Bone marrow (tissue), 2 donors: ENCODE measurements around the gene NKAIN1.
"Not testable (repeated sequence)": the region's sequence is repeated elsewhere in the genome, so short reads cannot be mapped to it uniquely, and the experiment has no call there.

Experiments used
- DNase-seq, 2 donors: peaks; one replicate each; lab custom pipeline; 2025; lab: John Stamatoyannopoulos, UW

NKAIN1 gene

DNA sequence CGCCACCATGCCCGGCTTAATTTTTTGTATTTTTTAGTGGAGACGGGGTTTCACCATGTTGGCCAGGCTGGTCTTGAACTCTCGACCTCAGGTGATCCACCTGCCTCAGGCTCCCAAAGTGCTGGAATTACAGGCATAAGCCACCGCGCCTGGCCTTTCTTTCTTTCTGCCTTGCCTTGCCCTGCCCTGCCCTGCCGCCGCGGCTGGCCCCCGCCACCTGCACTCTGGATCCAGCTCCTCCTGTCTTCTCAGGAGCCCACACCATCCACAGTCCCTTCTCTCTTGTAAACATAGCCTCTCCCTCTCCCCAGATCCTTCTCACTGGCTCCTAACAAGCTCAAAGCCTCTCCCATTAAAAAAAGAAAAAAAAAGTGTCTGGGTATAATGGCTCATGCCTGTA is 44.4 kb downstream of the NKAIN1 start:
- not testable (repeated sequence) for DNase-seq

DNA sequence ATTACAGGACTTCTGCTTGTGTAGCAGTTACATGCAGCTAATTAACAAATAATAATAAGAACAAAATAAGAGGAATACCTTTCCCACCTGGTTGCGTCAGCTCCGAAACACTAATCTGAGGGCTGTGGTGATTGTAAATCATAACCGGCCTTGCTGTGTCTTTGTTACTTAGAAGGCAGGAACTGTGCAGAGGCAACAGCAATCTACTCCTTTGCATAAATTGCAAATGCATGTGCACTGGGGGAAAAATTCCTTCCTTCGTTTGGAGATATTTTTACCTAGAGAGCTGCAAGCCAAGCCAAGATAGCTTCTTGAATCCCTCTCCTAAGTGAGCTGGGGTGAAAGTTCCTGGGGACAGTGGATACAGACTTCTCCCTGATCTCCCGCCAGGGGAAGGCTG is 46.0 kb downstream of the NKAIN1 start:
- DNase-seq = no peak

DNA sequence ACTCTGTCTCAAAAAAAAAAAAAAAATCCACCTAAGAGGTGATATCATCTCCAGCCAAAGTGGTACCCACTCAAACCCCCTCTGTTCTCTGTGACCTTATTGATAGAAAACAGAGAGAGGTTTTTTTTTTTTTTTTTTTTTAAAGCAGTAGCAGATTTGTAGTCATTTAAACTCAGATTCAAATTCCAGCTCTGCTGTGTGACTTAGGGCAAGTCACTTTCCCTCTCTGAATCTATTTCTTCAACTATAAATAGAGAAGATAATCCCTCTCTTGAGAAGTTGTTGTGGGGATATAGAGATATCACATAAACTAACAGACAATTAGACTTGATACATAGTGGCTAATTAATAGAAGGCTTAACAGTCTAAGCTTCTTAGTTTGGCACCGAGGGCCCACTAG is 48.4 kb downstream of the NKAIN1 start:
- DNase-seq = no peak

DNA sequence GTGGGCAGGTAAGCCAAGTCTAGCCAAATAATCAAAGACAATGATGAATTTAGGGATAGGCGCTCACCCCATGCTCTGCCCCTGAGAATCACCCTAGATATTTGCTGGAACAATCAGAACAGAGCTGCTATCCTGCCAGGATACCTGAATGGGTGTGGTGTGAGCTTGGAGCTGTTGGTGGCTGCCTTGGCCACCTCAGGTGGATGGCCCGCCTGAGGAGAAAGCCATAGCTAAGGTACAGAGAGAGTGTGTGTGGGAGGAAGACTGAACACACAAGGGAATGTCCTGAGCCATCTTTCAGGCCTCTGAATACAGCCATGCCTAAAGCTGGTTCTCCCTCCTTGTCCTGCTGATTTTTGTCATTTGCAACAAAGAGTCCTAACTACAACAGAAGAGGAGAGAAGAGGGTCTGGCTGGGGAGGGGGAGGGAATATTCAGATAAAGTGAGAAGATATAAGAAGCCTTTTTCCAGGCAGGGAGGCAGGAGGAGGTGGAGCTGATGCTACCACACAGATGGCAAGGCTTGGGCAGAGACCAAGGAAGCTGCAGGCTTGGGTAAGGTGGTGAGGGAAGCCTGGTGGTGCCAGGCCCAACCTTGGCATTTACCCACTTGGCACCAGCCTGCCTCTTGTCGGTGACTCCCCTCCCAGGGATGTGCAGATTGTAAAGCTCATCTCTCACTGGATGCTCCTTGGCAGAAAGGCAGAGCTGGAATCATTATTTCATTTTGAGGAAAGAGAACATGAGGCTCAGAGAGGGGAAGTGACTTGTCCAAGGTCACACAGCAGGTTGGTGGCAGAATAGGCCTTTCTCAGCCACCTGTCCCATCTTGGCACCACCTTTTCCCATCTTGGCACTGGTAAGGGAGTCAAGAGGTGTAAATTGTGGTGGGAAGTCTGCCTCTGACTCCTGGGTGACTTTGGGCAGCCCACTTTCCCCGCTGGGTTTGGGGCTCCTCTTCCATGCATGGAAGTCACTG is 49.7 kb downstream of the NKAIN1 start:
- DNase-seq = no peak

DNA sequence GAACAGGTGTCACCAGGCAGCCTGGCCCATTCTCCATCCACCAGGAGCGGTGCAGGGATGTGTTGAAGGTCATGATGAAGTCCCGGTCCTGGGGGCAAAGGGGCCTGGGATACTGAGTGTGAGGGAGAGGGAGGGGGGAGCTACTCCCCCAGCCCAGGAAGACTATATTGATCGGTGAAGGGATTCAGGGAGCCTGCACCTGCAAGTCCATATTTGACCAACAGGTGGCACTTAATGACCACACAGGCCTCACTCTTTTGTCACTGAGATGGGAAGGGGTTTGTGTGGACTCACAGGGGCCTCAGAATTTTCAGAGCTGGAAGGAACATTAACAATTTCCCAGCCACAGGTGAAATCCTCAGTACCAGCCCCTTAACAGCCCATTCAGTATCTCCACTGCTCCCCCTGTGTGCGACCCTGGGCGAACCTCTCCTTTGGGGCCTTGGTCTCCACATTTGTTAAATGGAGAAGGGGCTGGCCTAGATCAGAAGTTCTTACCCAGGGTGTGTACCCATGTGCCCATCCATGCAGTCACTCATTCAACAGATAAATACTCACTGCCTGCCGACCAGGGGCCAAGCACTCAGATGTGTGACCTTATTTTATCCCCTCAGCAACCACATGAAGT is 55.6 kb downstream of the NKAIN1 start:
- DNase-seq = peak in 1 of 2 donors; percentile 12

DNA sequence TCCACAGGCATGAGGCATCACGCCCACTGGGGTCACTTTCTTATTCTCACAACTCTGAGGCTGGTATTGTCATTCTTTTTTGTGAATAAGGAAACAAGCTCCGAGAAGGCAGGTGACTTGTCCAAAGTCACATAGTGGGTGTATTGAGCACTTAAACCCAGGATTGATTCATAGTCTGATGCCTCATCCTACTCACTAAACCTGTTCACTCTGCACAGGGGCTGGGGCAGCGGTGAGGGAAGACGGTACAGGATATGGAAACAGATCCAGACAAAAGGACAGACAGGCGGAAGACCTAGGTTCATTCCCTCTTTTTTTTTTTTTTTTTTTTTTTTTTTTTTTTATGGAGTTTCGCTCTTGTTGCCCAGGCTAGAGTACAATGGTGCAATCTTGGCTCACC is 56.6 kb downstream of the NKAIN1 start:
- no peak for DNase-seq

DNA sequence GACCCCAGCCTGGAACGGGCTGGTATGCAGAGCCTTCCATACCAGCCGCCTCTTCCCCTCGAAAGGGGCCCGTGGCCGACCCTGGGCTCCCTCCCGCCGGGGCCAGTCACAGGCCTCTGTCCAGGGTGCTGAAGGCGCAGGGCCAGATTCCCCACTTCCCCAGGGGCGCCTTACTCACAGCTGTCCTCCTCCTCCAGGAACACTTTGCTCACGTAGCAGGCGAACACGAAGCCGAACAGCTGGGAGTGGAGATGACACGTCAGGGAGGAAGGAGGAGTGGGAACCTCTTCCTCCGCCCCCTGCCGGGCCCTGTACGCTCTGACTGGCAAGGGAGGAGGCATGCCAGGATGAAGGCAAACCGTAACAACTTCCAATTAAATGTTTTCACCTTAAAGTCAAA is 57.3 kb downstream of the NKAIN1 start:
- DNase-seq = peak; percentile 35 to 60

DNA sequence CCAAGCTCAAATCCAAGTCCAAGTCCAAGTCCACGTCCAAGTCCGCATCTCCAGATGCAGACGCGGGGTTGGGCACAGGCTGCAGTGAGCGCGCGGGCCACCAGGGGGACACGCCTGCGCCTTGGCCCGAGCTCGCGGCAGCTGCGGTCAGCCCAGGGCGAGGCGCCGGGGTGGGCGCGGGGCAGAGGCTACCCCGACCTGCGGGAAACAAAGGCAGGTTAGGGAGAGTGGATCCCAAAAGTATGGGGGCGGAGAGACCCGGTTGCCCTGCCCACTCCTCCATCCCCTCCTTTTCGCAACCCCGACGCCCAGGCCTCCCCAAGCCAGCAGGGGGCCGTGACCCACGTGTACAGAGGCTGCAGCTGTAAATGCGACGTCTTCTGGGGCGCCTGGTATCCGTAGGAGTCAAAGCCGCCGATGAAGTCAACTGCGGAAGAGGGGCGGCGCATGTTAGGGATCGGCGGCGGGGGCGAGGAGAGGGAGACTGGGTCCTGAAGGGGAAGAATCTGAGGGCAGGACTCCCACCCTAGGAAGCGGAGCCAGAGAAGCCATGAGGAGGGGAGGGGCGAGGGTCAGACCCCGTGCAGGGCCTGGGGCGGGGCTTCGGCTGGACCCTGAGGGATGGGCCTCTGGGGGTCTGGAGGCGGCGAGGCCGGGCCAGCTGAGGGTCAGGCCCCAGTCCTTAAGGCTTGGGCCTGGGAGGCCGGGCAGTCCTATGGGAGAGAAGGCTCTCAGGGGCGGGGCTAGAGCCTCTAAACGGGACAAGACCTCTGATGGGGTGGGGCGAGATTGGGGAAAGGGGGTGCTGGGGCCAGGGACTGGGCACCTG is 58.0 kb downstream of the NKAIN1 start:
- peak in 1 of 2 donors; percentile 28 for DNase-seq

DNA sequence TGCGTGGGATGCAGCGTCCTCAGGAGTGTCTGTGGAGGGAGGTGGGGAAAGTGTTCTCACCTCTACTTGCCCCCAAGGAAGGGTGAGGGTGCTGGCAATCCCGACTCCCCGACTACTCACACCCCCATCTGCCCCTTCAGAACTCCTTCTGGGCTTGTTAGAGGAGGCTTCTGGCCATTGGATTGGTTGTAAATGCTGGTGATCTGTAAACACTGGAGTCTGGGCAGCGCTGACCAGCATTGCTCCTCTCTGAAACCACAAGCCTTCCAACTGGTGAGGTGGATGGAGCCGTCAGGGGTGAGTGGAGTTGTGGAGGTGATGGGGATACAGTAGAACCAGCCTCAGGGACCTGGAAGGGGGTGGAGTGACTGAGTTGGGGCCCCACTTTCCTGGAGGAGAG is 59.3 kb downstream of the NKAIN1 start:
- DNase-seq = no peak

DNA sequence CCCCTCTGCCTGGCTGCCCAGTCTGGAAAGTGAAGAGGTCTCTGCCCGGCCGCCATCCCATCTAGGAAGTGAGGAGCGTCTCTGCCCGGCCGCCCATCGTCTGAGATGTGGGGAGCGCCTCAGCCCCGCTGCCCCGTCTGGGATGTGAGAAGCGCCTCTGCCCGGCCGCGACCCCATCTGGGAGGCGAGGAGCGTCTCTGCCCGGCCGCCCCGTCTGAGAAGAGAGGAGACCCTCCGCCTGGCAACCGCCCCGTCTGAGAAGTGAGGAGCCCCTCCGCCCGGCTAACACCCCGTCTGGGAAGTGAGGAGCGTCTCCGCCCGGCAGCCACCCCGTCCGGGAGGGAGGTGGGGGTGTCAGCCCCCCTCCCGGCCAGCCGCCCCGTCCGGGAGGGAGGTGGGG is 63.4 kb downstream of the NKAIN1 start:
- DNase-seq = not testable (repeated sequence)

DNA sequence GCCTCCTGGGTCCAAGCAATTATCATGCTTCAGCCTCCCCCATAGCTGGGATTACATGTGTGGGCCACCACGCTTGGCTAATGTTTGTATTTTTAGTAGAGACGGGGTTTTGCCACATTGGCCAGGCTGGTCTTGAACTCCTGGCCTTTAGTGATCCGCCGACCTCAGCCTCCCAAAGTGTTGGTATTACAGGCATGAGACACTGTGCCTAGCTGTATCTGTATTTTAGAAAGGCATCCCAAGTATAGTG is 69.3 kb downstream of the NKAIN1 start:
- no peak for DNase-seq

DNA sequence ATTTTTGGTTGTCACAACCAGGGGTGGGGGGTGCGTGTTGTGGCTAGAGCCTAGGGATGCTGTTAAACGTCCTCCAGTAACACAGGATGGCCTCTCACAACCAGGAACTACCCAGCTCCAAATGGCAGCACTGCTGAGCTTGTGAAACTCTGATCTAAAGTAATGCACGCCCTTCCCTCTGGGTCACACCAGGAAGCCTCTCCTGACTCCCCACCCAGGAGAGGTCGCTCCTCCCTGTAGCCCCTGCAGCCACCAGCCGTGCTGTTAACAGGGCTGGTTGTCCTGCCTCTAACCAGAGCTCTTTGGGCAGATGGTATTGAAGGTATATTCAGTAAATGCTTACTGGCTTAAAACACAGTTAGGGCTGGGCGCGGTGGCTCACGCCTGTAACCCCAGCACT is 73.2 kb downstream of the NKAIN1 start:
- DNase-seq = no peak

DNA sequence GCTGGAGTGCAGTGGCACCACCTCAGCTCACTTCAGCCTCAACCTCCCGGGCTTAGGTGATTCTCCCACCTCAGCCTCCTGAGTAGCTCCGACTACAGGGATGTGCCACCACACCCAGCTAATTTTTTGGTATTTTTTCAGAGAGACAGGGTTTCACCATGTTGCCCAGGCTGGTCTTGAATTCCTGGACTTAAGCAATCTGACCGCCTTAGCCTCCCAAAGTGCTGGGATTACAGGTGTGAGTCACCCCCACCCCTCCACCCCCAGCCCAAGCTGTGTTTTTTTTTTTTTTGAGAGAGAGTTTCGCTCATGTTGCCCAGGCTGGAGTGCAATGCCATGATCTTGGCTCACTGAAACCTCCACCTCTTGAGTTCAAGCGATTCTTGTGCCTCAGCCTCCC is 75.4 kb downstream of the NKAIN1 start:
- no peak for DNase-seq

DNA sequence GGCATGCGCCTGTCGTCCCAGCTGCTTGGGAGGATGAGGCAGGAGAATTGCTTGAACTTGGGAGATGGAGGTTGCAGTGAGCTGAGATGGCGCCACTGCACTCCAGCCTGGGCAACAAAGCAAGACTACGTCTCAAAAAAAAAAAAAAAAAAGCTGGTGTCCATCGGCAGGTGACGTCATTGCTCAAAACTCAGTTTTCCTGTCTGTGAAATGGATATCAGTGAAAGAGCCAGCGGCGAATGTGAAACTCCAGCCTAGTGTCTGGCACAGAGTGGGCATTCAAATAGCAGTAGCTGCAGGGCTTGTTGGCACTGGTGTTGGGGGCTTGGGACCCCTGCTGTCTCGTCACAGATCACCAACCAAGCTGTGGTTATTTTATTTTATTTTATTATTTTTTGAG is 75.8 kb downstream of the NKAIN1 start:
- no peak for DNase-seq

DNA sequence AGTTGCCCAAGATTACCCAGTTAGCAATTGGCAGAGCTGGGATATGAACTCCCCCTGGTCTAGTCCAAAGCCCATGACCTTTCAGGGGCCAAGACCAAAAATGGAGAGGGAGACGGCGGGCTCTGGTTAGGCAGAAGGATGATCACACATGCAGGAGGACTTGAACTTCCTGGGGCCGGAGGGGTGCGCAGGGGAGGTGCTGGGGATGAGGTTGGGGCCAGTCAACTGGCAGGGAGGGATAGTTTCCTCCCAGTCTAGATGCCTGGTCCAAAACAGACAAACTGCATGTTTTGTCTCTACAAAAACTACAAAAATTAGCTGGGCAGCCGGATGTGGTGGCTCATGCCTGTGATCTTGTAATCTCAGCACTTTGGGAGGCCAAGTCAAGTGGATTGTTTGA is 78.1 kb downstream of the NKAIN1 start:
- DNase-seq = no peak

DNA sequence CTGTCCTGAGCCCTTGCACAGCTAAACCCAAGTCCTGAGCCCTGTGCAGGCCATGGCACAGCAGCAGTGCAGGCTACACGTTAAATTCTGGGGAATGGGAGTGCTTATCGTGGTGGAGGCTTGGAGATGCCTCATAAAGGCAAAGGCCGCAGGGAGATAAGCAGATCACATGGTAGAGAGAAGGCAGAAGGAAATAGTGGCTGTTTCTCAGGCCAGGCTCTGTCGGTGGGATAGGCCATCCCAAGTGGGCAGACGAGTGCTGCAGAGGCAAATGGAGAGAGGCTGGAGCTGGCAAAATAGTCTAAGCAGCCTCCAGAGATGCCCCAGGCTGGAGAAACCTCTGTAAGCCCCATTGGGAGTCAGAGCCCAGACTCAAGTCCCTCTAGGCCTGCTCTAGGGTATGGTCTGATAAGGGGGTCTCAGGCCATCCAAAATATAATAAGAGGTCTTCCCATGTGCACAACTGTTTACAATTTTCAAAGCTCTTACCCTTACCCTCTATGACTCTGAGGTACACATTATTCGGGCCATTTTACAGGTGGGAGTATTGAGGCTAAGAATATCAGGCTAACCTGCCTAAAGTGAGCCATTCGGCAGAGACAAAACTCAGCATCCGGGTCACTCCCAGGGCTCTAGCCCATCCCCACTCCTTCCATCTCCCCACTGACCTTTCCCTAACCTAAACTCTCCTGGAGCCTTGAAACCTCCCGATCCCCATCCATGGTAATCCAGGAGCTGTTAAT is 79.6 kb downstream of the NKAIN1 start:
- DNase-seq = no peak

DNA sequence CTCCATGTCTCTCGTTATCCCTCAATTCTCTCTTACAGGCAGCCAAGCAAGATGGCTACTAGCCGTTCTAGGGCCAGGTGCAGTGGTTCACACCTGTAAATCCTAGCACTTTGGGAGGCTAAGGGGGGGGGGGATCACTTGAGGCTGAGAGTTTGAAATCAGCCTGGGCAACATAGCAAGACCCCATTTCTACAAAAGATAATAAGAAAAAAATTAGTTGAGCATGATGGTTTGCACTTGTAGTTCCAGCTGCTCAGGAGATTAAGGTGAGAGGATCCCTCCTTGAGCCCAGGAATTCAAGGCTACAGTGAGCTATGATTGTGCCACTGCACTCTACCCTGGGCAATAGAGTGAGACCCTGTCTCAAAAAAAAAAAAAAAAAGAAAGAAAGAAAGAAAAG is 80.4 kb downstream of the NKAIN1 start:
- no peak for DNase-seq

DNA sequence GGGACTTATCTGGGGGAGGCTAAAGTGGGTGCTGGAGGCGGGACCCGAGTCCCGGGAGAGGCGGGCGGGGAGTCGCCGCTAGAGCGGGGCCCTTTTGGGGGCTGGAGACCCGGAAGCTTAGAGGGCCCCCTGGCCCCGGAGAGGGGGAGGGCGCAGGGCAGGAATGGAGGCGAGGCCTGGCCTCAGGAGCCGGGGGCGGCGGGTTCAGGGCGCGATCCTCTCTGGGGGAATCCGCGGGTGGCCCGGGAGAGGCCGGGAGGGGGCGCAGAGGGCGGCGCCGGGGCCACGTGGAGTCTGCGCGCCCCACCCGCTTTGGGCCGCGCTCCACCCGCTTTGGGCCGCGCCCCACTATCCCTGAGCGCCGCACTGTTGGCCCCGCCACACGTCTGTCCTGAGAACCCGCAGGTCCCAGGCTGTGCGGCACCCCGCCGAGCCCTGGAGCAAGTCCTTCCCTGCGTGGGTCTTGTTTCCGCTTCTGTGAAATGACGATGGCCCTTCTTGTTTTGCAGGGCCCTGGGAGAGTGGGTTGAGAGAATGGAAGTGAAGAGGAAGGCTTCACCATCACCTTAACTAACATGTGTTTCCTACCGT is 84.4 kb downstream of the NKAIN1 start:
- peak; percentile 59 to 63 for DNase-seq

DNA sequence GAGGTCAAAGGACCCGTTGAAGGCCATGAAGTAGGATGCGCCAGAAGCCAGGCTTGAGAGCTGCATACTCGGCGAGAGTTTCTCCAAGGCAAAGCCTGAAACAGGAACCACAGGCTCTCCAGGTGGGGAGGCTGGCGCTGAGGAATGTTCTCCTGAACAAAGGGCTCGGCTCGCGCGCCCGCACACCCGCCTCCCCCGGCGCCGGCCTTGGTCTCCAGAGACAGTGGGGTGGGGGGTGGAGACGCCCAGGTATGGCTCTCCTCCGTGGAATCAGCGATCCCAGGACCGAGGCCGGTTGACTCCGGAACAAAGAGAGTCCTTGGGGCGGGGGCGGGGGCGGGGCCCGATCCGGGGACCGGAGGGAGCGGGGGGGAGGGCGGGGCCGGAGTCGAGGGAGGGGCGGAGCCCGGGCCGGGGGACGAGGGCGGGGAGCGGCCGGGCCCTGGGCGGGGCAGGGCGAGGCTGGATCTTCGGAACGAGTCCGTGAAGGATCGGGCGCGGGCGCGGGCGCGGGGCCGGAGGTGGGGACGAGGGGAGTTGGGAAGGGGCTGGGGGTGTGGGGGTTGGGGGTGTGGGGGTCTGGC is 85.0 kb downstream of the NKAIN1 start:
- DNase-seq = peak; percentile 30 to 63

DNA sequence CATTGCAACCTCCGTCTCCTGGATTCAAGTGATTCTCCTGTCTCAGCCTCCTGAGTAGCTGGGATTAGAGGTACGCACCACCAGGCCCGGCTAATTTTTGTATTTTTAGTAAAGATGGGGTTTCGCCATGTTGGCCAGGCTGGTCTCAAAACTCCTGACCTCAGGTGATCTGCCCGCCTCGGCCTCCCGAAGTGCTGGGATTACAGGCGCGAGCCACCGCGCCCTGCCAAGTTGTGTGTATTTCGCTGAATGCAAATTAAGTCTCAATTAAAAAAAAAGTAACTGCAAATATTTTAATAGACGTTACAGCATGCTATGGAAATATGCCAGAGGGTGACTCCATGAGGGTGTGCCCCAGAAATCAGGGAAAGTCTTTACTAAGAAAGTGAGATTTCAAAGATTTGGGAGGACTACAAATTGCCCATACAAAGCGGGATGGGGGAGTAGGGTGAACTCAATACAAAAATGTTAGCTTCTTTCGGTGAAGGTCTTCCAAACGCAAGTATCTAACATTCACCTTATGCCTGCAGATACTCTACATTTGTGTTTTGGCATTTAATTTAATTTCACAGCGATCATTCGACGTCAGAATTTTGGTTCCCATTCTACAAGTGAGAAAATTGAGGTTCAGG is 85.6 kb downstream of the NKAIN1 start:
- no peak for DNase-seq

DNA sequence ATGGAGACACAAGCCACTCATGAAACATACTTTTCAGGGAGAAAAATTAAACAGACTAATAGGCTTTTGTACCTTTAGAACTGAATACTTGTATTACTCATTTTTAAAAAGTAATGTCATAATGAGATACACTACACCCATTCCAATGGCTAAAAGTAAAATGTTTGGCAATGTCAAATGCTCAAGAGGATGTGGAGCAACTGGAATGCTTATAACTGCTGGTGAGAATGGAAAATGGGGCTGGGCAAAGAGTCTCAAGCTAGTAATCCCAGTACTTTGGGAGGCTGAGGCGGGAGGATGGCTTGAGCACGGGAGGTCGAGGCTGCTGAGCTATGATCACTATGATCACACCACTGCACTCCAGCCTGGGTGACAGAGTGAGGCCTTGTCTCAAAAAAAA is 86.3 kb downstream of the NKAIN1 start:
- DNase-seq = no peak
